ENCODE data around the gene SZT2.
"Not testable (repeated sequence)": the region's sequence is repeated elsewhere in the genome, so short reads cannot be mapped to it uniquely, and the experiment has no call there.

GRCh38 chr1:43400441-43400840 is 10.7 kb downstream of the SZT2 start:
- TF ChIP-seq CTCF (IDR thresholded peaks at IDR 0.05; ENCODE audit: insufficient read depth, low read length, poor library complexity, severe bottlenecking); EZH2phosphoT487 (conservative IDR thresholded peaks at IDR 0.05; ENCODE audit: low read length): not testable (repeated sequence)

Data from SU-DHL-6 (cell line).